GM18508 (cell line): ENCODE measurements around the gene RTN4RL1.
"Not testable (repeated sequence)": the region's sequence is repeated elsewhere in the genome, so short reads cannot be mapped to it uniquely, and the experiment has no call there.

Experiments used
- ATAC-seq: cut with Tn5 transposase; IDR thresholded peaks from one replicate; pipeline ENCODE4 v1.9.1; 2021; ENCODE audit warnings: moderate number of reproducible peaks; ENCODE audit not compliant: insufficient read depth, unreplicated experiment

The RTN4RL1 gene

DNA sequence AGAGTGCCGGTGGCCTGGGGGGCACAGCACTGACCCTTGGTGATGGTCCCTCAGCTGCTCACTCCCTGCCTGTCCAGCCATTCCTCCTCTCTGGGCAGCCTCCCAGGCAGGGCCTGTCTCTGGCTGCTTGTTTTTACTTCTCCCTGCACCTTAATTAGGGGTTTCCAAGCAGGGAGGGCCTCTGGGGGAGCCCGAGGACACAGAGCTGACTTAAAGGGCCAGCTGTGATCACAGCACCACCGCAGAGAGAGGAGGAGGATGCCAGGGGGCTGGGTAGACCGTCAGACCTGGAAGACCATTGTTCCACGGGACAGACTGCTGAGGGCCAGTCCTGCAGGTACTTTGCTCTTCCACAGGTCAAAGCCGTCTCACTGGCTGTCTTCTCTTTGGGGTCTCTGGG, 3.6 kb upstream of the RTN4RL1 start:
- ATAC-seq: no peak

DNA sequence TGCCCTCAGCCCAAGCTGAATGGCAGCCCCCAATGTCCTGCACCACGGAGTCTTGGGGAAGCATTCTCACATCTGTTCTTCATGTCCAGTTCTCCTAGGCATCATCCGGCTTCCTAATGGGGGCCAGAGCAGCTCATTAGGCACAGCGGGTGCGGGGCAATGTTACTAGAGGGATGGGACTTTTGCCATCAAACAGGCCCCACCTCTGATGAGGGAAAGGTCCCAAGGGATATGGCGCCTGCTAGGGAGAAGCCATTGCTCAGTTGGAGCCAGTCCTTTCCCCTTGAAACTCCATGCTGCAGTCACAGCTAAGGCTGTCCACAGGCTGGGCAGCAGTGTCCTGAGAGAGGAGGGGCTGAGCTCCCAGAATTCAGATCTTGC, 3.1 kb upstream of the RTN4RL1 start:
- no peak for ATAC-seq

DNA sequence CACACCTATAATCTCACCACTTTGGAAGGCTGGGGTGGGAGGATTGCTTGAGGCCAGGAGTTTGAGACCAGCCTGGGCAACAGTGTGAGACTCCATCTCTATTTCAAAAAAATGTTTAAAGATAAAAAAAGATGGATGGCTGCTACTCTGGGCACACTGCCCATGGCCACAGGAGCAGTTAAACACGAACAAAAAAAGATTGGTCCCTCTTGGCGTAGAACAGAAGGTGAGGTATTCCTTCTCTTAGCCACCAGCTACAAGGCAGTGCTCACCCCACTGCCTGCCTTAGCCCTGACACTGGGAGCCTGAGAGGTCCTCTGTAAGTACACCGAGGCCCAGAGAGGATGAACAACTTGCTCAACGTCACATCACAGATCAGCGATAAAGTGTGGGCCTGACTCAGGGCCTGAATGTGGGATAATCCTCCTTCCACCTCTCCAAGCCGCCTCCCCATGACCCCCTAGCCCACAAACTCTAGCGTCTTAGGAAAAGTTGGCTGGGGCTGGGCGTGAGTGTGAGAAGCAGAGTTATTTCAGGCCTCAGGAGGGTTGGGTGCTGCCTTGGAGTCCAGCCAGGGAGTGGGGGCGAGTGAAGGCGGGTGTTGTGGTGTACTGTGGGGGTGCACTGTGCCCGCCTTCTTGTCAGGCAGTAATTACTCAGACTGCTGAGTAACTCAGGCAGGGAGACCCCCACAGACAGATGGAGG, 2.5 kb upstream of the RTN4RL1 start:
- no peak for ATAC-seq

DNA sequence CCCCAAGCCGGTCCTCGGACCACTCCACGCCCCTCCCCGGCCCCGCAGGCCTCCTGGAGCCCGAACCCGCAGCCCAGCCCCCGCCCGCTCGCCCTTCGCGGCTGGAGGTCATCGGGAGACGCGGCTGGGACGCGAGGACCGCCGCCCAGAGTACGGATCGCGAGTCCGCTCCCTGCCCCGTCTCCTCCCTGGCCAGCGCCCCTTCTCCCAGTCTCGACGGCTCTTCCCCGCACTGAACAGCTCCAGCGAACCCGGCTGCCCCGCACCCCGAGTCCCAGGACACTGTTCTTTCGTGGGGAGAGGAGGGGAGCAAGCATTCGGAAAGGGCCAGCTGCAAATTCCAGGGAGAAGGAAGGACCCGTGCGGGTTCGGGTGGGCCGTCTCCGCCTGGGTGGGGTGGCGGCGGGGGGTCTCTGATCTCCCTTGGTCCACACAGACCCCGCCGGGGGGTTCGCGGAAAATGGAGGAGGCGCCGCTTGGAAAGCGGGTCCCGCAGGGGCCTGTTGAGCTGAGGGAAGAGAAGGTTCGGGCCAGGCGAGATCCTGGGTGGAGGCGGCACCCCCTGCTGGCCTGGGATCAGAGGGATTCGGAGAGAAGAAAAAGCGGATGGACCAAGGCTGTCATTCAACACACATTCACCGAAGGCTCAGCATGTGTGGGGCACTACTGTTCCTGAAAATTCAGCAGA, 632 bp upstream of the RTN4RL1 start:
- no peak for ATAC-seq

DNA sequence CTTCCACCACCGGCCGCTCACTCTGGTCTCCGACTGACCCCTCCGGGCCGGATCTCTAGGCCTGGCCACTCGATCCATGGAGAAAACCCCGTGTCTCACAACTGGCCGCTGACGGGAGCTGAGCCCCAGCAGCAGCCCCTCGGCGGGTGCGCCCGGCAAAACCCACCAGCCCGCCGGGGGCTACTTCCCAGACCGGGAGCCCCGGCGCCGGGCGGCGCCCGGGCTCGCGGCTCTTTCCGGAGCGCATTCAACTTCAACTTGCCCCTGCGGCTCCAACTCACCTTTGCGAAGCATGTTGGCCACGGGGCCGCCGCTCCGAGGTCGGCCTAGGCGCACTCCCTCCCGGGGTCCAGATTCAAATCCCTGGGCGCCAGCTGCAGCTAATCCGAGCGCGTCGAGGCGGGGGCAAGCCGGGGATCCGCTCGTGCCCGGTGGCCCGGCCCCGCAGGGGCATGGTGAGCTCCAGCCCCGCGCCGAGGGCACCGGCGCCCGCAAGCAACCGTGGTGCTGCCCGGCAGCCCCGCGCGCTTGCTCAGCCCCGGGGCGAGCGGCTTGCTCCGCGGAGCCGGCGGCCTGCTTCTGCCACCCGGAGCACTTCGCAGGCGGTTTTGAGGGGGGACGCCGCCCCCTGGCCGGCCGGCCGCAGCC, 438 bp downstream of the RTN4RL1 start:
- no peak for ATAC-seq

DNA sequence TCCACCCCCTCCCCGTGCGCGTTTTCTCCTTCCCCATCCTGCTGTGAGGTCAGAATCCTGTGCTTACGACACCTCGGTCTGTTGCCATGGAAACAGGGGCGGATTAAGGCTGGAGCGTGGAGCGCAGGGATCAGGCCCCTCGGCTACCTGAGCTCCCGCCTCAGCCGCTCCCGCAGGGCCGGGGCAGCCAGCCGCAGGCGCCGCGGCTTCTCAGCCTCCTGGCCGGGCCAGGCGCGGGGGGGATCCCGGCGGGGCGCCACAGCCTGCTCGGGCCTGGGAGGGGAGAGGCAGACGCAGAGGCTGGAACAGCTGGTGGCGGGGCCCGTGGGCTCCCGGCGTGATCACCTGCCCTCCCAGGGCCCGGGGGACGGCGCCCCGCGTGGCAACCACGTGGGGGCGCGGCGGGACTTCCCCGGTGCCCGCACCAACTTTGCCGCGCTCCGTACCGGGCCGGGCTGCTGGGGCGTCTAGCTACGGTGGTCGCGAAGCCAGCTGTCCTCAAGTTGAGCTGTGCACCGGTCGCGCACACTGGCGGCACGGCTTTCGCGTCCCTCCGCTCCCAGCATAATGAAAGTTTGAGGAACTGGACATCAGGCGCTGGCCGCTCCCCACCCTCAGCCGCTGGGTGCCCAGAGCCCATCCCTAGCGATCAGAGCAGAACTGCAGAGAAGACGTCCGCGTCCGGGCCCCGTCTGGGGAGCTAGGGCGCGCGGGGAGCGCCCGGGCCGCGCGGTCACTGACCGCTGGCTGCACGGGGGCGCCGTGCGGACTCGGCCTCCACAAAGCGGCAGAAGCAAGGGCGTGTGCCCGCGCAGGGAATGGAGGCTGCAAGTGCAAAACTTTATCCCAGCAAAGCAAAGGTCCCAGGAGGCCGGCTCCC, 1.2 kb downstream of the RTN4RL1 start:
- ATAC-seq: no peak

DNA sequence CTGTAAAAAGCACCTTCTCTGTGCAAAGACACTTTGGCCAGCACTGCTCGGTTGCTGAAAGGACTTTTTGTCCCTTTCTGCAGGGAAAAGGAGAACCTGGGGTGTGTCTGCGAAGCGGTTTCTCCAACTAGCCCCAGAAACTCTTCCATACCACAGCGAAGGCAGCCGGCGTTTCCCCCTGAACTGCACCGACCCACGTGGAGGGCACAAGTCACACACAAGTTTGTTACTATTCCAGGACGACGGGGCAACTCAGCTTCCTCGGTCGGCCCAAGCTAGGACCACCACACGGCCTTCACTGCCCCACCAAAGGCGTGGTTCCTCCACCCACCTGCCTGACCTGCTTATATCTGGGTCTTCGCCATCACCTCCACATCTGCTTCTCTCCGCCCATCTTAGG, 1.9 kb downstream of the RTN4RL1 start:
- ATAC-seq: no peak

DNA sequence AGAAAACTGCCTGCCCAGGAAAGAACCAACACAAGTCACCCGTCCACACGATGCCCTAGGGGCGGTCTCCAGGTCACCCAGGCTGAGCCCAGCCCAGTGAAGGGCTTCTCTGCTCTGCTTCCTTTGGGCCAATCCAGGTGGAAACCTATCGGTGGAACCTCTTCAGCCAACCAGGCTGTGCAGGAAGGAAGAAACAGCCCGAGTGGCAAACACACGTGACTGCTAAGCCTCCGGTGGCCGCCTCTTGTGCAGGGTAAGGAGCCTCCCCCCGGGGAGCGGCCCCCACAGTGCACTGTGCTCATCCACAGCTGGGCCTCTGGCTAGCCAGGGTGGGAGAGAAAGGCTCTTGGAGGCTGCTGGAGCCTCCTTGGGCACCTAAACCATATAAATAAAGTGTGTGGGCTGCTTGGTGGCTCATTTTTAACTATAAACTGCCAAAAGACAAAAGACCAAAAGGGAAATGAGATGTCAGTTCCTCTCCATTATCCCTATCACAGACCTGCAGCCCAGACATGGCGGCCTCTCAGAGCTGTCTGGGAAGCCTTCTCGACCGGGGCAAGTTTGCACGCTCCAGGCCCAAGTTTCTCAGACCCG, 2.4 kb downstream of the RTN4RL1 start:
- no peak for ATAC-seq

DNA sequence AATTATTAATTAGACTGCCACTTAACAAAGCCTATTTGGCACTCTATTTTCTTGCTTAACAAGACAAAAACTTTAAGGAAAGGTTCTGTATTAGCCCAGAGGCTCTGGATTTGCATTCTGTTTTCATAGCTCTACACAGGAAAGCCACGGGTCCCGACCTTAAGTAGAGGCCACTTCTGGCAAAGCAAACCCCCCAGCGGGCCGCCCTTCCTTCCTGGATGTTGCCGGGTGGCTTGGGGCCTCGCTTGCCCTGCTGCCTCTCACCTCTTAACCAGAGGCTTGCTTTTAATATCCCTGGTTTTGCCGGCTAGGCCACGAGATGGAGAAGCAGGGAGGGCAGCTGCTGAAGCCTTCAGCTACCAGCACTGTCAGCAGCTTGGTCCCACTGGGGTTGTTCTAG, 4.4 kb downstream of the RTN4RL1 start:
- ATAC-seq: no peak

DNA sequence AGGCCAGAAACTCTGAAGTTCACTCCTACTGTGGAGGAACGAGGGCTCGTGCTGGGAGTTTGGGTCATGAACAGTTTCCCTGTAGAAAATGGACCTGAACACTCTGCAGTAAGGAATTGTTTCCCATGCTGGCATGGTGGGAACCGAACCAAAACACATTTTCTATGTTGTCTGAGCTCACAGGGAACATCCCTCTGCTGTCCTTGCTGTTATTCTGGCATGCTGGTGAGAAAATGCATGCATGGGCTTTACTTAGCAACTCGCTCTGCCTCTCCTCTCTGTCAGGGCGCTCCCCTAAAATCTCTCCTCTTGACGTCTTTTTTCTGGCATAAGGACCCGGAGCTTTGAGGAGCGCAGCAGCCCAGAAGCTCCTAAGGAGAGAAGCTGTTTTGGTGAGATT, 5.4 kb downstream of the RTN4RL1 start:
- no peak for ATAC-seq

DNA sequence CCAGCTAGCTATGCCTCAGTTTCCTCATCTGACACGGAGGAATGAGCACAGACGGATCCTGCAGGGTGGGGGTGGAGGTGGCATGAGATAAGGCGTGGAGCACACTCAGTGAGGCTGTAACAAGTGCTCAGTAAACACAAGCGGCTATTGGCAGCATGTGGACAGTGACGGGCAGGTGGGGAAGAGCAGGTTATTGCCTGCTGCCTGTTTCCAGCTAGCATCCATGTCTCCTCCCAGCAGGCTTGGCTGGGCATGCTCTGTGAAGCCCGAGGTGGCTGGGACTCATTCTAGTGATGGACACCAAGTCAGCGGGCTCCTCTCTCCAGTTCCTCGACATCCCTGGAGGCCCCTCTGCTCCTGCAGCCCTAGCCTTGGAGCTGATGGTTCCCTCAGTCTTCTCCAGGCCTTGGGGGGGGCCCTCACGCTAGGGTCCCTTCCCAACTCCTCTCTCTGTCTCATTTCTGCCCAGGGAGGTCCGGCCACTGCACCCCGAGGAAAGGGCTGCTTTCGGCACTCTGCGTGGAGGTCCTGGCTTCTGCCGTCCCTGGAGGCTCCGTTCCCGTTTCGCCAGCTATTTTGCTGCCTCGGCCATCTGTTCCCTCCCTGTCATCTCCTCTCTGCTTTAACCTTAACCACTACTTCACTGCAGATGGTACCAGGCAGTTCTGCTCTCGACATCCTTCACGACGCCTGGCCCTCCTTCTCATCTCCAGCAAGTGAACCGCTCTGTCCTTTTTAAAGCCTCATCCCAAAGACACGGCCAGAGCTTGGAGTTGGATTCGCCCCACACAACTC, 6.2 kb downstream of the RTN4RL1 start:
- no peak for ATAC-seq

DNA sequence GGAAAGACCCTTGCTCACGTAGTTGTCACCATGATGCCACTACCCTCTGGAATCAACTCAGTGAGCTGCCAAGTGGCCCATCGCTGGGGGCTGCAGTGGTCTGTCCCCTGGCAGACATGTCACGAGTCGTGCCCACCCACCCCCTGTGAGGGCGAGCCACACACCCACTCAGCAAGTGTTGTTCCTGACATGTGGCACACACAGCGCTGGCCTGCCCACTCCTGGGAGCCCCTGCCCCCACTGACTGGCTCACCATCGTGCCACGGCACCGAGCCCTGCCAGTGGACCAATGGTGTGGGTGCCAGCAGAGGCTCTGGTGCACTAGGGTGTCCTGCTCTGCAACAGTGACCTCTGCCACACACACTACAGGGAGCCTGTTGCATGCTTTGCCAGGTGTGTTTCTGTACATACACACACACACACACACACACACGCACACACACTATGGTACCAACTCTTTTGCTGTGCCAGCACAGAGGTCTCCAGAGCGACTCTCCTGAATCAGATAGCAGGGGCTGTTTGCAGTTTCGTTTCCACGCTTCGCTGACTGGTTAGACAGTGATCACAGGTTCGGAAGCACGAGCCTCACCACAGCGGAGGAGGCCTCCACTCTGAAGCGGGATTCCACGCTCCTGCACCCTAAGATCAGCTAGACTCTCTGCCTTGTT, 7.7 kb downstream of the RTN4RL1 start:
- no peak for ATAC-seq

DNA sequence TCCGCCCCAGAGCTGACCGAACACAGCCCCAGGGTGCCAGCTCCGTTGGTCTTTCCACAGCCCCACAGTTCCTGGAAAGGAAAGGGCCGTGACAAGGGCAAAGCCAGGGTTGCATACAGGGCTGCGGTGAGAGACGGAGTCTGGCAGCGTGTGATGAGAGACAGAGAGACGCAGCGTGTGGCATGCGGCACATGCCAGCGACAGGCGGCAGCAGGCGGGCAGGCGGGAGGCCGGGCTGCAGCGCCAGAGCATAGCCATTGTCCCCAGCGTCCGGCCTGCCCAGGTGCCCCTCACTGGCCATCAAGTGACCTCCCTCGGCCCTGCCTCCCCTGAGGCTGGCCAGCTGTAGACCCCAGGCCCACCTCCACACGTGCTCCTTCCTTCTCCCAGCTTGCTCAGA, 8.6 kb downstream of the RTN4RL1 start:
- no peak for ATAC-seq

DNA sequence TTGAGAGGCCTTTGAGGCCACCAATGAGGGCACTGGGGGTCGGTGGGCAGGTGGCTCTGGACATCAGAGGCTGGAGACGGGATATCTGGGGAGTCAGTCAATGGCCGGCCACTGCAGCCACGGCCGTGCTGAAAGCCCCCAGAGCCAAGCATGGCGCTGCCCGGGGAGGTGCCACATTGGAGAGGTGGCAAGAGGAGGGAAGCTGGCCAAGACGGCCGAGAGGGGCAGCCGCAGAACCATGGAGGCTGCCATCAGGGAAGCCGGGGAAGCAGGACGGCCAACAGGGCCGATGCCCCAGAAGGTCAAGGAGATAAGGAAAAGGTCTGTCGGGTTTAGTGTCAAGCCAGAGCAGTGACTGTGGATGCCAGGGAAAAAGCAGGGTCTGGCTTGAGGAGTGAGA, 9.8 kb downstream of the RTN4RL1 start:
- no peak for ATAC-seq

DNA sequence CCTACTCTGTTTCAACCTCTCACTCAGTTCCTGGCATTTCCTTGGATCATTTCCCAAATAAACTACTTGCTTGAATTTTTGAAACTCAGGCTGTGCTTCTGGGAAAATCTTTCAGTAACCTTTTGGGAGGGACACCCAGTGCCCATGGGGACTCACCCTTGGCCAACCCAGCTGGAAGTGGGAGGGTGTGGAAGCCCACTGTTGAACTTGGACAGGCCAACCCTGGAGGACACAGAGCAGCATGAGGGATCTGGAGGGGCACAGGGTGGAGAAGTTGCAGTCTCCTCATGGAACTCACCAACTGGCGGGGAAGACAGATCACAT, 11.2 kb downstream of the RTN4RL1 start:
- ATAC-seq: no peak

DNA sequence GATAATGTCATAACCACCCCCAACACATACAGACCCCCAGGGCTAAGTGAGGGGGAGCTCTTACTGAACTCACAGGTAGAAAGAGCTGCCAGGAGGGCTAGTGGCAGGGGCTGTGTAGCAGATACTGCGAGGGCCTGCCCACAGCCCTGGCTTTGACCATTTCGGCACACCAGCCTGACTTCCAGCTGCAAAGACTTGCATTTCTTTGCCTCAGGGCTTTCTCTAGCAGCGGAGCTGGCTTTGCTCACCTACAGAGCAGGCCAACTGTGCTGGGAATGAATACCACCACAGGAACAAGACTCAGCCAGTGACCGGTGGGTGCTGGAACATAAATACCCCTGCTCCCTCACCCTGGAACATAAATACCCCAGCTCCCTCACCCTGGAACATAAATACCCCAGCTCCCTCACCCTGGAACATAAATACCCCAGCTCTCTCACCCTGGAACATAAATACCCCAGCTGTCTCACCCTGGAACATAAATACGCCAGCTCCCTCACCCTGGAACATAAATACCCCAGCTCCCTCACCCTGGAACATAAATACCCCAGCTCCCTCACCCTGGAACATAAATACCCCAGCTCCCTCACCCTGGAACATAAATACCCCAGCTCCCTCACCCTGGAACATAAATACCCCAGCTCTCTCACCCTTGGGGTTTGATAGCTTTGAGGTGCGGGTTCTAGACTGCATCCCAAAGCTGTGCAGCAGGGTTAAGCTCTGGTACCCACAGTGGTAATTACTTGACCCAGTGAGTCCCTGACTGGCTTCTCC, 11.7 kb downstream of the RTN4RL1 start:
- ATAC-seq: not testable (repeated sequence)

DNA sequence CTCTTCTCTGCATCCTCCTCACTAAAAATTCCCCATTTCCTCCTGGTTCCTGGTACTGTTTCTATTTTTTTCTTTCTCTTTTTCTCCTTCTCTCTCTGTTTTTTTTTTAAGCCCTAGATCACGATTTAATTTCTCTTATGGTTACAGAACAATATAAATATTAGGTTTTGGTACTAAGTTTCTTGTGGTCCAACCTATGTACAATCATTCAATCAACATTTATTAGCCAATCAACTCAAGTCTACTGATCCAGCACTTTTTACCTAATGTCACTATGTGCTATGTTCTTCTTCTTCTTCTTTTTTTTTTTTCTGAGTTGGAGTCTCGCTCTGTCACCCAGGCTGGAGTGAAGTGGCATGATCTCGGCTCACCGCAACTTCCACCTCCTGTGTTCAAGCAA, 12.6 kb downstream of the RTN4RL1 start:
- no peak for ATAC-seq
